ENCODE measurements around the gene TXNDC17. TPM values are rescaled to one million over a fixed set of nuclear protein-coding genes. Genes with fewer than 3 reads are reported as not detected.
A peak's percentile ranks its signal among the peaks of the same experiment; 100 is the strongest.

TXNDC17 gene
- total and polyA plus RNA-seq, 2 of the 13 experiments (the other 11 are each of a cell fraction or from before 2014, with no cell fraction given): 188 to 266 TPM

- TF ChIP-seq ZNF652 (CRISPR knock-in tag; IDR thresholded peaks at IDR 0.05; ENCODE audit: borderline replicate concordance, low read depth) (no peak), PHB2 (IDR thresholded peaks at IDR 0.05; ENCODE audit: partially characterized antibody) (no peak), ZNF414 (CRISPR knock-in tag; IDR thresholded peaks at IDR 0.05) (no peak), KLF6 (CRISPR knock-in tag; IDR thresholded peaks at IDR 0.05) (no peak), CREBL2 (CRISPR knock-in tag; IDR thresholded peaks at IDR 0.05; ENCODE audit: borderline replicate concordance) (no peak), HCFC1 (IDR thresholded peaks at IDR 0.05; ENCODE audit: low read depth, low read length) (no peak), FOXP1 (IDR thresholded peaks at IDR 0.05) (no peak), FOXP1 (CRISPR knock-in tag; IDR thresholded peaks at IDR 0.05) (peak; percentile 29; the same call in 1 of the 2 replicates), MYPOP (CRISPR knock-in tag; IDR thresholded peaks at IDR 0.05) (no peak), SALL1 (CRISPR knock-in tag; IDR thresholded peaks at IDR 0.05) (0 out of 2 replicates have a peak, but pooled peaks have one; percentile 6), SOX5 (CRISPR knock-in tag; IDR thresholded peaks at IDR 0.05; ENCODE audit: borderline replicate concordance) (no peak), ARID4A (CRISPR knock-in tag; IDR thresholded peaks at IDR 0.05; ENCODE audit: borderline replicate concordance) (no peak), AHR (CRISPR knock-in tag; IDR thresholded peaks at IDR 0.05) (no peak), ZBTB10 (CRISPR knock-in tag; IDR thresholded peaks at IDR 0.05; ENCODE audit: borderline replicate concordance) (no peak), EED (CRISPR knock-in tag; IDR thresholded peaks at IDR 0.05) (no peak), GTF3A (CRISPR knock-in tag; conservative IDR thresholded peaks at IDR 0.05) (no peak), SMAD3 (CRISPR knock-in tag; IDR thresholded peaks at IDR 0.05) (no peak), THAP11 (CRISPR knock-in tag; IDR thresholded peaks at IDR 0.05) (no peak), ZNF556 (CRISPR knock-in tag; IDR thresholded peaks at IDR 0.05; ENCODE audit: borderline replicate concordance) (no peak), ZNF569 (CRISPR knock-in tag; IDR thresholded peaks at IDR 0.05; ENCODE audit: borderline replicate concordance) (no peak), ZNF17 (CRISPR knock-in tag; IDR thresholded peaks at IDR 0.05) (no peak), ZNF207 (IDR thresholded peaks at IDR 0.05; ENCODE audit: borderline replicate concordance) (no peak), ZNF720 (CRISPR knock-in tag; IDR thresholded peaks at IDR 0.05) (no peak)
- TF ChIP-seq, protein P1, sequence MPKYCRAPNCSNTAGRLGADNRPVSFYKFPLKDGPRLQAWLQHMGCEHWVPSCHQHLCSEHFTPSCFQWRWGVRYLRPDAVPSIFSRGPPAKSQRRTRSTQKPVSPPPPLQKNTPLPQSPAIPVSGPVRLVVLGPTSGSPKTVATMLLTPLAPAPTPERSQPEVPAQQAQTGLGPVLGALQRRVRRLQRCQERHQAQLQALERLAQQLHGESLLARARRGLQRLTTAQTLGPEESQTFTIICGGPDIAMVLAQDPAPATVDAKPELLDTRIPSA (CRISPR knock-in tag; IDR thresholded peaks at IDR 0.05; ENCODE audit: borderline replicate concordance): no peak
Measured at GRCh38 chr17:6681671-6682070, 40.8 kb downstream of the TXNDC17 start (continued).

Measured in HepG2 (cell line).